ENCODE results near the gene TMEFF1.
A peak's percentile ranks its signal among the peaks of the same experiment; 100 is the strongest.

The TMEFF1 gene

GRCh38 chr9:100601216-100601615 is 128.3 kb downstream of the TMEFF1 start:
- DNase-seq (ENCODE audit: low read depth), result no peak
- TF ChIP-seq CTCF (IDR thresholded peaks at IDR 0.05; ENCODE audit: control insufficient read depth, insufficient read depth, low read depth, low read length, missing control alignments), result peak; percentile 87

GRCh38 chr9:100602342-100602801 is 129.4 kb downstream of the TMEFF1 start:
- no peak for DNase-seq (ENCODE audit: low read depth)
- H3K4me3 ChIP-seq (ENCODE audit: control insufficient read depth, low read depth, low read length), result no peak overlapping the region
- TF ChIP-seq CTCF (IDR thresholded peaks at IDR 0.05; ENCODE audit: control insufficient read depth, insufficient read depth, low read depth, low read length, missing control alignments), result peak; percentile 77

More at GRCh38 chr9:100601216-100601615, 128.3 kb downstream of the TMEFF1 start:
- H3K4me3 ChIP-seq (ENCODE audit: control insufficient read depth, low read depth, low read length), result no peak overlapping the region

GRCh38 chr9:100605405-100605804 is 132.5 kb downstream of the TMEFF1 start:
- H3K4me3 ChIP-seq (ENCODE audit: control insufficient read depth, low read depth, low read length), result no peak overlapping the region
- DNase-seq (ENCODE audit: low read depth), result no peak
- TF ChIP-seq CTCF (IDR thresholded peaks at IDR 0.05; ENCODE audit: control insufficient read depth, insufficient read depth, low read depth, low read length, missing control alignments), result no peak

GRCh38 chr9:100619194-100619593 is 146.2 kb downstream of the TMEFF1 start:
- H3K4me3 ChIP-seq (ENCODE audit: control insufficient read depth, low read depth, low read length), result no peak overlapping the region
- DNase-seq (ENCODE audit: low read depth), result no peak
- TF ChIP-seq CTCF (IDR thresholded peaks at IDR 0.05; ENCODE audit: control insufficient read depth, insufficient read depth, low read depth, low read length, missing control alignments), result no peak

- TF ChIP-seq CTCF (IDR thresholded peaks at IDR 0.05; ENCODE audit: control insufficient read depth, insufficient read depth, low read depth, low read length, missing control alignments), result no peak
- H3K4me3 ChIP-seq (ENCODE audit: control insufficient read depth, low read depth, low read length), result no peak overlapping the region
- no peak for DNase-seq (ENCODE audit: low read depth)
These were observed 146.7 kb downstream of the TMEFF1 start for GRCh38 chr9:100619665-100620064.

GRCh38 chr9:100623969-100624368 is 151.0 kb downstream of the TMEFF1 start:
- DNase-seq (ENCODE audit: low read depth), result no peak
- no peak overlapping the region for H3K4me3 ChIP-seq (ENCODE audit: control insufficient read depth, low read depth, low read length)
- no peak for TF ChIP-seq CTCF (IDR thresholded peaks at IDR 0.05; ENCODE audit: control insufficient read depth, insufficient read depth, low read depth, low read length, missing control alignments)

- no peak overlapping the region for H3K4me3 ChIP-seq (ENCODE audit: control insufficient read depth, low read depth, low read length)
- DNase-seq (ENCODE audit: low read depth), result no peak
- TF ChIP-seq CTCF (IDR thresholded peaks at IDR 0.05; ENCODE audit: control insufficient read depth, insufficient read depth, low read depth, low read length, missing control alignments), result no peak
These were observed 154.0 kb downstream of the TMEFF1 start for GRCh38 chr9:100626949-100627348.
